Measurements from ENCODE around the gene GNG2. TPM values are rescaled to one million over a fixed set of nuclear protein-coding genes. Genes with fewer than 3 reads are reported as not detected.

The GNG2 gene
- total and polyA plus RNA-seq, 2 of the 8 experiments (the other 6 are each of a cell fraction or from before 2014, with no cell fraction given) = 8.2 to 17.9 TPM

- TF ChIP-seq HDAC6 (IDR thresholded peaks at IDR 0.05; ENCODE audit: low read depth, low read length) (no peak), CTBP2 (IDR thresholded peaks at IDR 0.05; ENCODE audit: borderline replicate concordance, insufficient read depth, insufficient read length, low read length) (no peak), POLR2A (IDR thresholded peaks at IDR 0.05; ENCODE audit: control extremely low read depth in 1 of 2, low read depth in 2 of 2, low read length in 2 of 2) (no peak), KDM4A (IDR thresholded peaks at IDR 0.05; ENCODE audit: low read depth, low read length, severe bottlenecking) (no peak)
Observed at GRCh38 chr14:52005625-52006024, 145.2 kb downstream of the GNG2 start (continued).
